ENCODE results near the gene SMARCAL1. TPM values are rescaled to one million over a fixed set of nuclear protein-coding genes. Genes with fewer than 3 reads are reported as not detected.
A peak's percentile ranks its signal among the peaks of the same experiment; 100 is the strongest.

The SMARCAL1 gene
- total RNA-seq, 3 donors from 2014 or later: 16.4 to 20.0 (median 17.8) TPM

DNA sequence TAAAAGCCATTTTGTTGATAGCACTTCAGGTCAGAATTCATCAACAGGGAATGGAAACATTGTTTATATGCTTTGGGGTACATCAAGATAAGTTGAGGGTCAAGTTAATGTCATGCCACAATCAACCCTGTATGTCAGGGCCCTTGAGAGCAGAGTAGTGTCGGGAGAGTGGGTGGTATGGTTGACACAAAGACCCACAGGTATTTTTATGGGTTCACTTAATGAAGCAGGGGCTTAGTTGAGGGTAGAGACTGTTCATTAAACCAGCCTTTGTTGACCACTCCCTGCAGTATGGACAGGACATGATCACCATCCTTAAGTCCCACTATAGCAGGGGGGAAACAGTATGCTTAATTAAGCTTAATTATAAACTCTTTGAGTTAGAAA, 92.1 kb downstream of the SMARCAL1 start:
- ATAC-seq (no peak), DNase-seq (no peak)
- intact Hi-C loops (cut with DNase I, micrococcal nuclease): no loop called here
- Histone ChIP-seq H3K4me3 (no peak overlapping the region), H3K9me3 (no peaks in the 10 kb centered on the region), H3K36me3 (ENCODE audit: low read depth) (no peaks in the 10 kb centered on the region), H3K4me1 (ENCODE audit: low read depth) (peaks cover 41% of the 10 kb centered on the region)
- TF ChIP-seq, protein P1, sequence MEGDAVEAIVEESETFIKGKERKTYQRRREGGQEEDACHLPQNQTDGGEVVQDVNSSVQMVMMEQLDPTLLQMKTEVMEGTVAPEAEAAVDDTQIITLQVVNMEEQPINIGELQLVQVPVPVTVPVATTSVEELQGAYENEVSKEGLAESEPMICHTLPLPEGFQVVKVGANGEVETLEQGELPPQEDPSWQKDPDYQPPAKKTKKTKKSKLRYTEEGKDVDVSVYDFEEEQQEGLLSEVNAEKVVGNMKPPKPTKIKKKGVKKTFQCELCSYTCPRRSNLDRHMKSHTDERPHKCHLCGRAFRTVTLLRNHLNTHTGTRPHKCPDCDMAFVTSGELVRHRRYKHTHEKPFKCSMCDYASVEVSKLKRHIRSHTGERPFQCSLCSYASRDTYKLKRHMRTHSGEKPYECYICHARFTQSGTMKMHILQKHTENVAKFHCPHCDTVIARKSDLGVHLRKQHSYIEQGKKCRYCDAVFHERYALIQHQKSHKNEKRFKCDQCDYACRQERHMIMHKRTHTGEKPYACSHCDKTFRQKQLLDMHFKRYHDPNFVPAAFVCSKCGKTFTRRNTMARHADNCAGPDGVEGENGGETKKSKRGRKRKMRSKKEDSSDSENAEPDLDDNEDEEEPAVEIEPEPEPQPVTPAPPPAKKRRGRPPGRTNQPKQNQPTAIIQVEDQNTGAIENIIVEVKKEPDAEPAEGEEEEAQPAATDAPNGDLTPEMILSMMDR (IDR thresholded peaks at IDR 0.05): no peak

DNA sequence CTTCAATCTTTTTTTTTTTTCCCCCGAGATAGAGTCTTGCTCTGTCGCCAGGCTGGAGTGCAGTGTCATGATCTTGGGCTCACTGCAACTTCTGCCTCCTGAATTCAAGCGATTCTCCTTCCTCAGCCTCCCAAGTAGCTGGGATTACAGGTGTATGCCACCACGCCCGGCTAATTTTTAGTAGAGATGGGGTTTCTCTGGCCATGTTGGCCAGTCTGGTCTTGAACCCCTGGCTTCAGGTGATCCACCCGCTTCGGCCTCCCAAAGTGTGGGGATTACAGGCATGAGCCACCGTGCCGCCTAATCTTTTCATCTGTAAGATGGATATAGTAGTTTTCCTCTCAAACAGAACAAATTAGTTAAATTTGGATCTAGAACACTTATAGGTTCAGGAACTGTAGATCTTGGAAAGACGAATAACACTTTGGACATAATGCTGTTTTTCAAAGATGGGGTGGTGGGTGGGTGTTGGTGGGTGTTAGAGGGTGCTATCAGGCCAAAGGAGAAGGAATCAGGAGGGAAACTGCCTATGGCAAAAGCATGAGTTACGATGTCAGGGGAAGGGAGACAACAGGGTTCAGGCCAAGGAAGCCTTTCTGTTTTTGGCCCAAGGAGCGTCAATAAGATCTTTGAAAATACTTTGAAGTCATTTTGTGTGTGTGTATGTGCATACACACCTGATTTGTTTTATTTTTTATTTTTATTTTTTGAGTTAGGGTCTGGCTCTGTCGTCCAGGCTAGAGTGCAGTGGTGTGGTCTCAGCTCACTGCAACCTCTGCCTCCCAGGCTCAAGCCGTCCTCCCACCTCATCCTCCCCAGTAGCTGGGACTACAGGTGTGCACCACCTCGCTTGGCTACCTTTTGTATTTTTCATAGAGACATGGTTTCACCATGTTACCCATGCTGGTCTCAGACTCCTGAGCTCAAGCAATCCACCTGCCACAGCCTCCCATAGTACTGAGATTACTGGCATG, 93.1 kb downstream of the SMARCAL1 start:
- H3K9me3 ChIP-seq: no peaks in the 10 kb centered on the region
- TF ChIP-seq, protein P1 (IDR thresholded peaks at IDR 0.05): no peak
- H3K36me3 ChIP-seq (ENCODE audit: low read depth): no peaks in the 10 kb centered on the region
- intact Hi-C loops (cut with DNase I, micrococcal nuclease): no loop called here
- DNase-seq (no peak), ATAC-seq (no peak)
- H3K4me1 ChIP-seq (ENCODE audit: low read depth): peaks cover 31% of the 10 kb centered on the region
- H3K4me3 ChIP-seq: no peak overlapping the region

DNA sequence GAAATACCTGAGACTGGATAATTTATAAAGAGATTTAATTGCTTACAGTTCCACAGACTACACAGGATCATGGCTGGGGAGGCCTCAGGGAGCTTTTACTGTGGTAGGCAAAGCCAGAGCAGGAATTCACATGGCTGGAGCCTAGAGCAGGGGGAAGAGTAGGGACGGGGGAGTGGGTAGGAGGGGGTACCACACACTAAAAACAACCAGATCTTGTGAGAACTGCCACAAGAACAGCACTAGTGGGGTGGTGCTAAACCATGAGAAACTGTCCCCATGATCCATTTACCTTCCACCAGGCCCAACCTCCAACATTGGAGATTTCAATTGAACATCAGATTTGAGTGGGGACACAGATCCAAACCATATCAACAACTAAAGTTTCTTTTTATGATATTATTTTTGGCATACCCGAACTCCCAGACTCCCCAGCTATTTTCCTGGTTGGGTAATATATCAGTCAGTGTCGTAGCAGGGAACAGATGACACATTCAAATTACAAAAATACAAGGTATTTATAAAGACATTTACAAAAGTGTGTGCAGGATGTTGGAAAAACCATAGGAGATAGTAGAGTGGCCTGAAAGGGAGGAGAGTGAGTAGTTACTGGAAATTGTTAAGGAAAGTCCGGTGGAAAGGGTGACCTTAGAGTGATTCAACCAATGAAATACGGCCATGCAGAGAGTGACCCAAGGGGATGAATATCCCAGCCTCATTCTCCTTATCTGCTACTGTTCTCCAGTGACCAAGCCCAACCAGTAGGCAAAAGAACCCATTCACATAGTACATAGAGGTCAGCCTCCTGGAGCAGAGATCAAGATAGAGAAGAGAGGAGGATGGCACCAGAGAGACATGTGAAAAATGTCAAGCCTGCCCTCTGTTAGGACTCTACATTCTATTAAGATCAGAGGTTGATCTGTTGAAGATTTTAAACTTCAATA, 95.2 kb downstream of the SMARCAL1 start:
- no peaks in the 10 kb centered on the region for H3K36me3 ChIP-seq (ENCODE audit: low read depth)
- TF ChIP-seq, protein P1 (IDR thresholded peaks at IDR 0.05): no peak
- no peaks in the 10 kb centered on the region for H3K9me3 ChIP-seq
- H3K4me1 ChIP-seq (ENCODE audit: low read depth): peaks cover 12% of the 10 kb centered on the region
- DNase-seq (no peak), ATAC-seq (peak; percentile 14)
- no peak overlapping the region for H3K4me3 ChIP-seq
- intact Hi-C loops (cut with DNase I, micrococcal nuclease): no loop called here

DNA sequence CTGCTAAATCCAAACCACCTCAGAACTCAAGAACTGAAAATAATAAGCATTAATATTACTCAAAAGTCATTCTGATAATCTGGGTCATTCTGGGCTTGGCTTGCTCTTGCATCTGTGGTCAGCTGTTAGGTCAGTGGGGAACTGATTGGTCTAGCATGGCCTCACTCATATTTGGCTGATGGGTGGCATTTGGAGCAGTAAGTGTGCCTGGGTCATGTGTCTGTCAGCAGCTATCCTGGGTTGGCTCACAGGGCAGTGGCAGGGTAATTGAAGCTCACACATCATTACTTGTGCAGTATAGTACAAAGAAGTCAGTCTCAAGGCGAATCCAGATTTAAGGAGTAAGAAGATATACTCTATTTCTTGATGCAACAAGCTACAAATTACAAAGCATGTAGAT, 95.9 kb downstream of the SMARCAL1 start:
- DNase-seq: no peak
- Histone ChIP-seq H3K4me1 (ENCODE audit: low read depth) (peaks cover 6% of the 10 kb centered on the region), H3K36me3 (ENCODE audit: low read depth) (no peaks in the 10 kb centered on the region), H3K9me3 (no peaks in the 10 kb centered on the region), H3K4me3 (no peak overlapping the region)
- intact Hi-C loops (cut with DNase I, micrococcal nuclease): no loop called here
- ATAC-seq: no peak
- TF ChIP-seq, protein P1 (IDR thresholded peaks at IDR 0.05): no peak

DNA sequence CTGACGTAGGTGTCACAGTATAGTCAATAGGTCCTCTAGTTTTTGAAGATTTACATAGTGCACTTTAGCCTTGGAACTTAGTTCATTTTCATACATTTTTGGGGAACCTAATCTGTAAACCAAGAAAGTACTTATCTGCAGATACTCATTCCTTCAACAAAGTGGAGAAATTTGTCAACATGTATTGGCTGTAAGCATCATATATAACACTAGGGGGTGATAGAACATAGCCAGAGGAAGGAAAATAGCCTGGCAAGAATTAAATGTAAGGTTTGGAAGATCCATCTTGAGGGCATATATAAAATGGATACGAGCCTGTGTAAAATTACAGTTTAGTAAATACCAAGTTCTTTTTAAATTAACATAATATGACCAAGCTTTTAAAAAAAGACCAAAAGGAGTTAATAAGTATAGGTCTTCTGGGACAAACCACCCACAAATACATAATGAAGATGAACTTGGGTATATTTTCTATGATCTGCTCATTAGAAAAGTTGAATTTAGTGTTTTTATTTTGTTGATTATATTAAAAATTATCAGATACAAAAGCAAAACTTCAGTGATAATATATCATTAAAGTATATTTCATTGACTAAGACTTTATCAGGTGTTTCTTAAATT, 104.6 kb downstream of the SMARCAL1 start:
- DNase-seq: no peak
- TF ChIP-seq, protein P1 (IDR thresholded peaks at IDR 0.05): peak; percentile 37
- Histone ChIP-seq H3K36me3 (ENCODE audit: low read depth) (no peaks in the 10 kb centered on the region), H3K9me3 (no peaks in the 10 kb centered on the region), H3K4me1 (ENCODE audit: low read depth) (no peaks in the 10 kb centered on the region), H3K4me3 (no peak overlapping the region)
- intact Hi-C loops (cut with DNase I, micrococcal nuclease): loop anchor here in 1 of 2 donors (2.0 kb wide), 1 partner anchor 150 kb away; no protein-coding TSS in a partner anchor
- peak; percentile 57 for ATAC-seq
